Rectal smooth muscle tissue (tissue), 1 donor: ENCODE data around the gene FTO.

Experiments used
- H3K27ac ChIP-seq: one replicate; pipeline ENCODE4 v1.7.0; 2013; ENCODE audit warnings: low read depth, low read length, inconsistent platforms
- H3K27me3 ChIP-seq: one replicate; pipeline ENCODE4 v1.7.0; 2013; ENCODE audit warnings: low read length; ENCODE audit not compliant: control insufficient read depth, insufficient read depth
- H3K36me3 ChIP-seq: one replicate; pipeline ENCODE4 v1.7.0; 2013; ENCODE audit warnings: low read length; ENCODE audit not compliant: control insufficient read depth, insufficient read depth
- H3K4me1 ChIP-seq: one replicate; pipeline ENCODE4 v1.7.0; 2013; ENCODE audit warnings: low read length; ENCODE audit not compliant: control insufficient read depth, insufficient read depth
- H3K4me3 ChIP-seq: one replicate; pipeline ENCODE4 v1.7.0; 2013; ENCODE audit warnings: low read length
- H3K9ac ChIP-seq: one replicate; pipeline ENCODE4 v1.7.0; 2013; ENCODE audit warnings: low read length

Gene FTO

DNA sequence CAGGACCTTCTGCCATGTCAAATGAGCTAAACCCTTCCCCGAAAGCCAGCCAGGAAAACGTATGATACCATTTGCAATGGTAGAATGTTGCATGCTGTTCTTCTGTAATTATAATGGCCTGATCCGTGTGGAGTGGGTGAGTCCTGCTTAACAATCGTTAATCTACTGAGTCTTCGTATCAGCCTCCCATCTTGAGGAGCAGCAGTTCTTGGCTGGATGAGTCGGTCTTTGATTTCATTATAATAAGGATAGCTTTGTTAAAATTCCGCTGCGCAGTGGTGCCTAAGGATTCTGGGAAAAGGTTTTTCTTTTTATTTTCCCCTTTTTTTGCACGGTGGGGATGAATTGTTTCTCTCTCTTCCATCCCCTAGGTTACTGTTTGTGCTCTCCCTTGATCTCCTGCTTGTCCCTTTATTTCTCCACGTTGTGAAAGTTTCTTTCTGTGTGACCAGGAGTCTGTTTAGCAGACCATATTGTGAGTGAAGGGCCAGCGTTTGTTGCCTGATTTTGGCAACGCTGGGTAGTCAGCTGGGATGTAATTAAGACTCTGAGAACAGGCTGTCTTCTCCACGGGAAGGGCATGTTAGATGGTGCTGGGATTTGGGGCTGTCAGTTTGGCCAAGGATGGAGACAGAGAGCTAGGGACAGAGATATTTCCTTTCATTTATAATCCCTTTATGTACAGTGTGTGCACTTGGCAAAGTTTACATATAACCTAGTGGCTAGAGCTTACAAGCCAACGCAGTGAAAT, 263.0 kb downstream of the FTO start:
- H3K9ac ChIP-seq: no peak overlapping the region
- H3K36me3 ChIP-seq: no peaks in the 10 kb centered on the region
- H3K4me1 ChIP-seq: no peaks in the 10 kb centered on the region
- H3K4me3 ChIP-seq: no peak overlapping the region
- no peaks in the 10 kb centered on the region for H3K27me3 ChIP-seq
- no peak overlapping the region for H3K27ac ChIP-seq

DNA sequence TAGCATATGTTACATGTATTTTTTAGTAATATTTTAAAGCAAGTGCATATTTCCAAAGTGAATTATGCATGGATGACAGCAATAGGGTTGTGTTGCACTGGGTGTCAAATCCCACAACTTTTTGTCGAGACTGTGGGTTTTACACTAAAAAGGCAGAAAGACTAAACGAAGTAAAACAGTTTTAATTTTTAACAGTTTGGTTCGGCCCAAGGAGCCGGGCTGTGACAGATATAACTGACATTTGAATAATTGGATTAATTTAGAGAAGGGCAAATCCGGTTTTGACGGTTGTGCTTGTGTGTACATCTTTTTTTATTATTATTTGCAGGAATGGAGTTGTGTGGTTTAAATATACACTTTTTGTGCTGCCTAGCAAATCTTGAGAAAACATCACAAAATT, 263.6 kb downstream of the FTO start:
- Histone ChIP-seq H3K9ac (no peak overlapping the region), H3K36me3 (no peaks in the 10 kb centered on the region), H3K4me3 (no peak overlapping the region)

DNA sequence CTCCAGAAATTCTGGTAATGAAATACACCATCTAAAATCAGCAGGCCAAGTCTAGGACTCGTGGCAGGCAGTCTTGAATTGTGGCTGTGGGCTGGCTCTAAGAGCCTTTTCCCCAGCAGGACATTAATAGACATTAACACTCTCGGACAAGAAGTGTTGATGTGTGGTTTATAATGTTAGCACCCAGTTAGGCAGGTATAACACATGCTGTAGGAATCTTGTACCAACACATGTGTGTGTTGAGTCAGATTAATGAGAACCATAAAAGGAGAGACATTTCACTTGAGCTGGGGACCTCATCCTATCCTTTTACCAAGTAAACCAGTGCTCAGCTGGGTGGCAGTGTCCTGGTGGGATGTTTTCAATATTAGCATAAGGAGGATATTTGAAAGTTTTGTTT, 264.5 kb downstream of the FTO start:
- H3K4me3 ChIP-seq: no peak overlapping the region
- H3K4me1 ChIP-seq: no peaks in the 10 kb centered on the region
- no peak overlapping the region for H3K27ac ChIP-seq
- no peaks in the 10 kb centered on the region for H3K27me3 ChIP-seq
- no peak overlapping the region for H3K9ac ChIP-seq
- no peaks in the 10 kb centered on the region for H3K36me3 ChIP-seq

More for the DNA sequence above, 263.6 kb downstream of the FTO start:
- Histone ChIP-seq H3K27ac (no peak overlapping the region), H3K27me3 (no peaks in the 10 kb centered on the region), H3K4me1 (no peaks in the 10 kb centered on the region)

DNA sequence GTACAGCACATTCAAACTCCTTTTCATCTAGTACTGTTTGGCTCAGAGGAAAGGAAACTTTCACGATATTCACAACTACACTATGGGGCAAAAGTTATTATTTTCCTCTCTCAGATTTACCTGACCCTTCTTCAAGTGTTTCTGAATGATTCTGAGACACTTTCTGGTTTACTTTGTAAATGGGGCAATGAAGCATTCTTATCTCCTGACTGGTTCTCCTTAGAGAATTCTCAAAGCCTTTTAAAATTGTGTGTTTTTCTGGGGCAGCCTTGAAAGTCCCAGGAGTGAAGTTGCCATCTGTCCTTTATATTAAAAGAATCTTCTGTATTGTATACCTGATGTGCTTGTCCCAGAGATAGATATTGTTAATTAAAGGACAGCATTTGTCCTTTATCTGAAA, 264.9 kb downstream of the FTO start:
- Histone ChIP-seq H3K4me1 (no peaks in the 10 kb centered on the region), H3K27me3 (no peaks in the 10 kb centered on the region), H3K4me3 (no peak overlapping the region), H3K27ac (no peak overlapping the region), H3K9ac (no peak overlapping the region), H3K36me3 (no peaks in the 10 kb centered on the region)

DNA sequence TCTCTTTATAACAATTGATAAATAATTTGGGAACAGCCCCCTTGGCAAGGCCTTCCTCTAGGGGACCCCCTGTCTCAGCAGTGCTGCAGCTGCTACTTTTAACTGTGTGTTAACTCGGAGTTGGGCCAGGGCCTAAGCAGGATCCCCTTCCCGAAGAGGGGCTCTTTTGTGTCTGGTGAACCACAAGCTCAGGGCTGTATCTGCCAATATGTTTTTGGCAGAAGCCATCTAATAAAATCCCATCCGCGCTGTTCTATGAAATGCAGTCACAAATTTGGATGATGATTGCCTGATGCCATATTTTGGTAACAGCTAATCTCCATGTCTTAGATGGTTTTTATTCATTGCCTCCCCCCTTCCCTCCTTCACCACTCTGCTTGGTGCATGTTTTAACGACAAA, 267.7 kb downstream of the FTO start:
- Histone ChIP-seq H3K27ac (no peak overlapping the region), H3K4me1 (no peaks in the 10 kb centered on the region), H3K36me3 (no peaks in the 10 kb centered on the region), H3K27me3 (no peaks in the 10 kb centered on the region), H3K9ac (no peak overlapping the region), H3K4me3 (no peak overlapping the region)

DNA sequence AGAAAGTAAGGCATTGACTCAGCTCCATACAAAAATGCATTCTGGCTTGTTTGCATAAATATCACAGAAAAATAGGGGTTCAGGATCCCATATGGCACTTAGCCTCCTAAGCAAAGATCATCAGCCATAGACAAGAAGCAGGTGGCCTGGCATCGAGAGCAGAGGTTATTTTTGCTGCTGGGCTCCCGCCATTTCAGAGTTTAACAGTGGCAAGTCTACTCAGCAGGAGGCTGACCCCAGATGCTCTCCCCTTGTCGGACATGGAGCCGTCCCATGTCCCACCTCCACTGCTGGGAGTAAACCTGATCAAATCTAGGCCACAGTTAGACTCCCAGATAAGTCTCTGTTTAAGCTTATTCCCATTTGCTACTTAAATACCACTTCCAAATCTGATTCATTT, 269.1 kb downstream of the FTO start:
- H3K4me3 ChIP-seq: no peak overlapping the region
- H3K27me3 ChIP-seq: no peaks in the 10 kb centered on the region
- no peak overlapping the region for H3K9ac ChIP-seq

DNA sequence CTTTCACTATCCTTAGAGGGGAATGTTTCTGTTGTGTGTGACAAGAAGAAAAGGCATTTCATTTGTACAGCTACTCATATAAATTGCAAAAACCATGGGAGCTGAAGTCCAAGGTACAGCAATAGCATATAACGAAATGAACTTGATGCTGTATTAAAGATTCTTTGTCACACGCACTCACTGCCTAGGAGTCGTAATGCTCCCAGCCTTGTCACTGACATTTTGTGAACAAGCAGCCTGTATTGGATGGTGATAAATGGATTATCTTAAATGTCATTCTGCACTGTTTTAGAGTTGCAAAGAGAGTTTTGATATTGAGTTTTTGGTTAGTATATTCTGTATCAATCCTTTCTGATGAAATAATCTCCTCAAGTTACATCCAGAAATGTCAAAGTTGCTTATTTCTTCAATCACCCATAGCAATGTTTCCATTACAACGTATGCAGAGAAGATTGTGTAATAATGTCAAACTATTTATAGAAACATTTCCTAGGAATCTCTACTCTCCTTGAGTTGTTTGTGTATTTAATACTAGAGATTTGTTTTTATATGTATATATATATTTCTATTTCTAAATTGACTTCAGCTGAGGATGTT, 270.6 kb downstream of the FTO start:
- H3K27me3 ChIP-seq: no peaks in the 10 kb centered on the region
- H3K4me3 ChIP-seq: no peak overlapping the region
- H3K4me1 ChIP-seq: no peaks in the 10 kb centered on the region
- H3K36me3 ChIP-seq: no peaks in the 10 kb centered on the region
- no peak overlapping the region for H3K27ac ChIP-seq
- H3K9ac ChIP-seq: no peak overlapping the region

More for the DNA sequence above, 269.1 kb downstream of the FTO start:
- Histone ChIP-seq H3K36me3 (no peaks in the 10 kb centered on the region), H3K27ac (no peak overlapping the region), H3K4me1 (no peaks in the 10 kb centered on the region)

DNA sequence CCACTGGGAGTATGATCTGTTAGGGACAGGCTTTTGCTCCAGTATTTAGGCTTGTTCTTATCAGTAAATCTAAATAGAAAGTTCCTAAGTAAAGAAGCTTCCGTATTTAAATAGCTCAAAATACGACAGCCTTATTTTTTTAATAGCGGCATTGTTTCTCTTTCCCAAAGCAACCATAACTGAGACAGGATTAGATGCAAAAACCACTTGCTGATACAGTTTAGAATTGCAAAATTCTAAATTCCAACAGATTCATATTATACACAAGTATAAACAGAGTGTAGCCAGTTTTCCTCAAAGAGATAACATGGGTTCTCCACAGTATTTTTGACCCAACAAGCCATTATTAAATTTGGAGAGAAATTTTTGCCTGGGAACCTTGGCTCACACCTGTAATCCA, 276.7 kb downstream of the FTO start:
- Histone ChIP-seq H3K4me3 (no peak overlapping the region), H3K27me3 (no peaks in the 10 kb centered on the region), H3K27ac (no peak overlapping the region), H3K4me1 (no peaks in the 10 kb centered on the region), H3K36me3 (no peaks in the 10 kb centered on the region), H3K9ac (no peak overlapping the region)

DNA sequence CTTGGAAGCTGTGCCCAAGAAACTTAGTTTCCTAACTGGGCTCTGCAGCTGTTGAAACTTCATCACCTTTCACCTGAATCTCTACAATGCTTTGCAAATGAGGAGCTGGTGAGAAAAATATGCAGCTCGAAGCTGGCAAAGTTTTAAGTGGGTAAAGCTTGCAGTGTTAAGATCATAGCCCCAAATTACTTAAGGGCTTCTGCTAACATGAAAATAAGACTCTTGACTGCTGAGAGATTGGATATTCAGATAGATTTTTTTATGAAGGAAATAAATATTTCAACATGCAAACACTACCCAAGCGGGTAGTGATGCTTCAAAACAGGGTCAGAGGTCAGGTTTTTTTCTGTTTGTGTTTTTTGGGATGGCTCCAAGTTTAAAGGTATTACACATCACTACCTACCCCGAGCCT, 278.7 kb downstream of the FTO start:
- H3K27ac ChIP-seq: no peak overlapping the region
- no peaks in the 10 kb centered on the region for H3K27me3 ChIP-seq
- no peaks in the 10 kb centered on the region for H3K4me1 ChIP-seq
- no peaks in the 10 kb centered on the region for H3K36me3 ChIP-seq
- no peak overlapping the region for H3K4me3 ChIP-seq
- H3K9ac ChIP-seq: no peak overlapping the region

DNA sequence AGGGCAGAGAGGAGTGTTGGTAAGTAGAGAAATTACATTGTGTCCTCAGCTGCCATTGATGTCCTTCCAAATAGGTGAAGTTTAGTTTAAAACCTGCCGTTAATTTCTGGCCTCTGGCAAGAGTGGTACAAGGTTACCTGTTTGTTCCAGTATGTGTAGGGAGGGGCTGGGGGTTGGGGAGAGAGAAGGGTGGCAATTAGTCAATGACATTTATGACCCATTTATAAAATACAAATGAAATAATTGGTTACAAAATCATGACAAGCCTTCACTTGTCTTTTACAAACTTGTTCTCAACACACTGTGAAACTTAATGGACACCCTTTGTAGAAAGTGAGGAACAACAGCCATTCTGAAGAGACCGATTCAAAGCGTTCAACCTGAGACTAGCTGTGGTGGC, 281.0 kb downstream of the FTO start:
- Histone ChIP-seq H3K9ac (no peak overlapping the region), H3K4me1 (no peaks in the 10 kb centered on the region), H3K27ac (no peak overlapping the region), H3K36me3 (peaks cover 2% of the 10 kb centered on the region), H3K27me3 (no peaks in the 10 kb centered on the region), H3K4me3 (no peak overlapping the region)

DNA sequence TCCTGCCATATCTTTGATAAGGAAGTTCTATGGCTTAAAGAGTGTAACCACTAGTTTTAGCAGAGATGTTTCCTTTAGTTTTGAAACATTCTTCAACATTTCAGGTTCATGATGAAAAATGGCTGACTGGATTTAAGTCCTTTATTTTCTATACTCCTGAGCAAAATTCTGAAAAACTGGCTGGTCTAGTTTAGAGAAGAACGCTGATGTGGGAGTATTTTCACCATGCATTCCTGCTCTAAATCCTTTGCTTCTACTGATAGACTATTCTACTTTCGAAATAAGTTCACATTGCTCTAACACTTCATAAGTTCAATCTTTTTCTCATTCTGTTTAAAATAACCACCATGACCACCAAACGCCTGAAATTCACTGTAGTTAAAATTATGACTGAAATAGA, 281.9 kb downstream of the FTO start:
- no peak overlapping the region for H3K27ac ChIP-seq
- H3K4me3 ChIP-seq: no peak overlapping the region
- no peak overlapping the region for H3K9ac ChIP-seq
- no peaks in the 10 kb centered on the region for H3K27me3 ChIP-seq
- peaks cover 2% of the 10 kb centered on the region for H3K36me3 ChIP-seq
- H3K4me1 ChIP-seq: no peaks in the 10 kb centered on the region

DNA sequence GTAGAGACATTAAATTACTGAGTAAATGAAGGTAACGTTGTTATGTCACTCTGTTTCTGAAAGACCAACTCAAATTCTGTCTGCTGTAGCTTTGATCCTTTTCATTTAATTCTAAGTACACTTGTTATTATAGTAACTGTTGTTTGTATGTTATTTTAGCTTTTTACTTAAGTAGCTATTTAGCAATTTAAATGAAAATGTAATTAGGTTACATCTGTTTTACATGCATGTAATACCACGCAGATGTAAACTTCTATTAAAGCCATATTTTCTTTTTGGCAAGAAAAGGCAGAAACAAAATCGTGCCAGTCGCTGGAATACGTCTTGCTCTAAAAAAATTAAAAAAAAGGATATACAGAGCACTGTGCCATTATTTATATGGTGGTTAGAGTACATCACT, 282.8 kb downstream of the FTO start:
- Histone ChIP-seq H3K4me3 (no peak overlapping the region), H3K36me3 (peaks cover 2% of the 10 kb centered on the region), H3K9ac (no peak overlapping the region), H3K4me1 (peaks cover 3% of the 10 kb centered on the region), H3K27ac (no peak overlapping the region), H3K27me3 (no peaks in the 10 kb centered on the region)

DNA sequence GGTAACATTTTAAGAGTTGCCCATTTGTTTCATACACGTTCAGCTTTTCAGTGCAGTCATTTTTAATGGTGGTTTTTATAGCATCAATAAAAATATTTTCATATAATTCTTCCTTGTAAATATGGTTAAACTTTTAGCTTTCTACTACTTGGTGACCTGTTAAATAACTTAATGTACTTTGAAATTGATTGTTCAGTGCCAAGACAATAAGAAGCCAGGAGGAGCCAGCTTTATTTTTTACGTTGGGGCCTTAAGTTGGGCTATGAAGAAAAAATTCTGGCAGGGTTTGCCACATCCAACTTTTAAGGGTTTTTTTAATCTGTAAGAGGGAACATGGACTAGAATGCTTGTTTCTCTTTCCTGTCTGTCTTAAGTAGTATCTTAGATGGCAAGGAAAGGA, 284.2 kb downstream of the FTO start:
- peaks cover 2% of the 10 kb centered on the region for H3K36me3 ChIP-seq
- peaks cover 3% of the 10 kb centered on the region for H3K4me1 ChIP-seq
- H3K27ac ChIP-seq: no peak overlapping the region
- H3K27me3 ChIP-seq: no peaks in the 10 kb centered on the region
- H3K4me3 ChIP-seq: no peak overlapping the region
- H3K9ac ChIP-seq: no peak overlapping the region
